Measurements from ENCODE around the gene ERC2.

GRCh38 chr3:56076746-56077145 is 391.5 kb downstream of the ERC2 start:
- TF ChIP-seq TAF1 (IDR thresholded peaks at IDR 0.05; ENCODE audit: borderline replicate concordance, low read depth, low read length) (no peak), POLR2A (IDR thresholded peaks at IDR 0.05; ENCODE audit: low read depth, low read length) (no peak)

Measured in GM12892 (cell line).